Measurements from ENCODE around the gene GIT2. TPM values are rescaled to one million over a fixed set of nuclear protein-coding genes. Genes with fewer than 3 reads are reported as not detected.

Gene GIT2
- total RNA-seq, 1 donor from 2014 or later: 89.1 TPM

DNA sequence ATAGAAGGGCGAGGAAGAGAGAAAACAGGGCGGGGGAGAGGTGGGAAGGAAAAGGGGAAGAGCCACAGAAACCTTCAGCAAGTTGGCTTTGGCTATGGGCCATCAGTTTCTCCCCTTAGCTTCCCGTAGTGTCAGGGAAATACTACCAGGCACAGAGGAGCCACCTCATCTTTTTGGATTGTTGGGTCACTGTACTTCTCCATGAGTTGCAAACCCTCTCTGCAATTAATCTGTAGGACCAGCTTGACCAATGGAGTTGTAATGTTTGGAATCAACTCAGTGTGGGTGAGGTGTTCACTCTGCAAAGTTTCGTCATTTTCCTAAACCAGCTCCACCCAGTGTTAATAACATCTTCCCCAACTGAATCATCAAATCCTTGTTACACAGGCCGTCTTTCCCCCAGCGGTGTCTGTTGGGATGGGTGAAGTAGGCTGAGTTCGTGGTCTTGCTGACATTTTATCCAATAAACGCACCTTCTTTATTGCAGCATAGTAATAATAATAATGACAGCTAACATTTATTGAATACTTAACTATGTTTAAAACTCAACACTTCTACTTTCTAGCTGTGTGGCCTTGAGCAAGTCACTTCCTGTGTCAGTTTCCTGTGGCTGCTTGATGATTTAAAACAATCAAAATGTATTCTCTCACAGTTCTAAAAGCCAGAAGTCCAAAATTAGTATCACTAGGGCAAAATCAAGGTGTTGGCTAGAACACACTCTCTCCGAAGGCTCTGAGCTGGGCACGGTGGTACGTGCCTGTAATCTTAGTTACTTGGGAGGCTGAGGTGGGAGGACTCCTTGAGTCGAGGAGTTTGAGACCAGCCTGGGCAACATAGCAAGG is 107.8 kb downstream of the GIT2 start:
- Mint-ChIP-seq H3K27me3 (ENCODE audit: unreplicated experiment) (peaks cover 9% of the 10 kb centered on the region), H3K9me3 (ENCODE audit: unreplicated experiment) (no peaks in the 10 kb centered on the region), H3K4me1 (ENCODE audit: unreplicated experiment) (peaks cover 33% of the 10 kb centered on the region), H3K4me3 (ENCODE audit: unreplicated experiment) (no peak overlapping the region), H3K27ac (ENCODE audit: unreplicated experiment) (peak overlapping the region; percentile 48), H3K36me3 (ENCODE audit: low read depth, unreplicated experiment) (no peaks in the 10 kb centered on the region)
- TF ChIP-seq, protein P1, sequence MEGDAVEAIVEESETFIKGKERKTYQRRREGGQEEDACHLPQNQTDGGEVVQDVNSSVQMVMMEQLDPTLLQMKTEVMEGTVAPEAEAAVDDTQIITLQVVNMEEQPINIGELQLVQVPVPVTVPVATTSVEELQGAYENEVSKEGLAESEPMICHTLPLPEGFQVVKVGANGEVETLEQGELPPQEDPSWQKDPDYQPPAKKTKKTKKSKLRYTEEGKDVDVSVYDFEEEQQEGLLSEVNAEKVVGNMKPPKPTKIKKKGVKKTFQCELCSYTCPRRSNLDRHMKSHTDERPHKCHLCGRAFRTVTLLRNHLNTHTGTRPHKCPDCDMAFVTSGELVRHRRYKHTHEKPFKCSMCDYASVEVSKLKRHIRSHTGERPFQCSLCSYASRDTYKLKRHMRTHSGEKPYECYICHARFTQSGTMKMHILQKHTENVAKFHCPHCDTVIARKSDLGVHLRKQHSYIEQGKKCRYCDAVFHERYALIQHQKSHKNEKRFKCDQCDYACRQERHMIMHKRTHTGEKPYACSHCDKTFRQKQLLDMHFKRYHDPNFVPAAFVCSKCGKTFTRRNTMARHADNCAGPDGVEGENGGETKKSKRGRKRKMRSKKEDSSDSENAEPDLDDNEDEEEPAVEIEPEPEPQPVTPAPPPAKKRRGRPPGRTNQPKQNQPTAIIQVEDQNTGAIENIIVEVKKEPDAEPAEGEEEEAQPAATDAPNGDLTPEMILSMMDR (IDR thresholded peaks at IDR 0.05; ENCODE audit: unreplicated experiment): no peak
- no peak for DNase-seq (ENCODE audit: low spot score)

DNA sequence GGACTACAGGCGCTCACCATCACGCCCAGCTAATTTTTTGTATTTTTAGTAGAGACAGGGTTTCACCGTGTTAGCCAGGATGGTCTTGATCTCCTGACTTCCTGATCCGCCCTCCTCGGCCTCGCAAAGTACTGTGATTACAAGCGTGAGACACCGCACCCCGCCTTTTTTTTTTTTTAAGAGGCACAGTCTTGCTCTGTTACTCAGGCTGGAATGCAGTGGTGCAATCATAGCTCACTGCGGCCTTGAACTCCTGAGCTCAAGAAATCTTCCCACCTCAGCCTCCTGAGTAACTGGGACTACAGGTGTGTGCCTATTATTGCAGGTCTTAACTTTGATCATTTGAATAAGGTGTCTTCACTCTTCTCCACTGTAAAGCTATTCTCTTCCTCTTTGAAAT is 110.6 kb downstream of the GIT2 start:
- no peak for DNase-seq (ENCODE audit: low spot score)
- H3K4me3 Mint-ChIP-seq (ENCODE audit: unreplicated experiment): no peak overlapping the region
- H3K36me3 Mint-ChIP-seq (ENCODE audit: low read depth, unreplicated experiment): peaks cover 7% of the 10 kb centered on the region
- peaks cover 45% of the 10 kb centered on the region for H3K4me1 Mint-ChIP-seq (ENCODE audit: unreplicated experiment)
- TF ChIP-seq, protein P1 (IDR thresholded peaks at IDR 0.05; ENCODE audit: unreplicated experiment): no peak
- H3K27me3 Mint-ChIP-seq (ENCODE audit: unreplicated experiment): peaks cover 16% of the 10 kb centered on the region
- no peaks in the 10 kb centered on the region for H3K9me3 Mint-ChIP-seq (ENCODE audit: unreplicated experiment)
- no peak overlapping the region for H3K27ac Mint-ChIP-seq (ENCODE audit: unreplicated experiment)

DNA sequence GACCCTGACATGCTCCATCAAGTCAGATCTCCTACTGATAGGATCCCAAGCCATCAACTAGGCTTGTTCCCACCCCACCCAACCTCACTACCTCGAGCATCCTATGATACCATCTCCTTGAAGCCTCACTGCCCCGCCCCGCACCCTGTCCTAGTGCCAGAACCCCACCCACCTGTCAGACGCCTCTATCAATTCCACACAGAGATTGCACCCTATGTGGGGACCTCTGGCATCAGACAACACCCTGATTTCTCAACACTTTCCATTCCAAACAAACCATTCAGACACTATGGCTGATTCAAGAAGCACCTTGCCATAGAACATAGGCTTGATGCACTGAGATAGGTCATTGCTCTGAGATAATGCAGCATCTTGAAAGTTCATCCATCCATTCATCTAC is 112.7 kb downstream of the GIT2 start:
- no peaks in the 10 kb centered on the region for H3K9me3 Mint-ChIP-seq (ENCODE audit: unreplicated experiment)
- peaks cover 7% of the 10 kb centered on the region for H3K36me3 Mint-ChIP-seq (ENCODE audit: low read depth, unreplicated experiment)
- no peak for DNase-seq (ENCODE audit: low spot score)
- H3K4me1 Mint-ChIP-seq (ENCODE audit: unreplicated experiment): peaks cover 53% of the 10 kb centered on the region
- H3K27ac Mint-ChIP-seq (ENCODE audit: unreplicated experiment): peak overlapping the region; percentile 70
- peaks cover 18% of the 10 kb centered on the region for H3K27me3 Mint-ChIP-seq (ENCODE audit: unreplicated experiment)
- TF ChIP-seq, protein P1 (IDR thresholded peaks at IDR 0.05; ENCODE audit: unreplicated experiment): no peak
- H3K4me3 Mint-ChIP-seq (ENCODE audit: unreplicated experiment): no peak overlapping the region

DNA sequence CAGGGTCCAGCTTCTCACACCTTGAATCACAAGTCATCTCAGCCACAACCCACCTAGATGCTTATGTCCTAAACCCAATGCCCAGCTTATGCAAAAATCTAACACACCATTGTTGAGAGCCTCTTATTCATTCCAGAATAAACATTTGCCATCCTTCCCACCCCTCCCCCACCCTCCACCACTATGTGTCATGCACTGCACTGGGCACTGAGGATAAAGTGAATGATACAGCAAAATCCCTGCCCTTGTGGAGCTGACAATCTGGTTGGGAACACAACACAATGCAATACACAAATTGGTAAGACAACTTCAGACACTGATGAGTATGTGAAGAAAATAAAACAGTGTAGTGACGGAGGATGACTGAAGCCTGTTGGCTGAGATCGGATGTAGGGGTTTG is 114.4 kb downstream of the GIT2 start:
- H3K4me3 Mint-ChIP-seq (ENCODE audit: unreplicated experiment): peak overlapping the region; percentile 95
- H3K4me1 Mint-ChIP-seq (ENCODE audit: unreplicated experiment): peaks cover 57% of the 10 kb centered on the region
- peaks cover 12% of the 10 kb centered on the region for H3K36me3 Mint-ChIP-seq (ENCODE audit: low read depth, unreplicated experiment)
- DNase-seq (ENCODE audit: low spot score): no peak
- H3K27me3 Mint-ChIP-seq (ENCODE audit: unreplicated experiment): peaks cover 20% of the 10 kb centered on the region
- no peaks in the 10 kb centered on the region for H3K9me3 Mint-ChIP-seq (ENCODE audit: unreplicated experiment)
- H3K27ac Mint-ChIP-seq (ENCODE audit: unreplicated experiment): peak overlapping the region; percentile 45
- TF ChIP-seq, protein P1 (IDR thresholded peaks at IDR 0.05; ENCODE audit: unreplicated experiment): no peak

DNA sequence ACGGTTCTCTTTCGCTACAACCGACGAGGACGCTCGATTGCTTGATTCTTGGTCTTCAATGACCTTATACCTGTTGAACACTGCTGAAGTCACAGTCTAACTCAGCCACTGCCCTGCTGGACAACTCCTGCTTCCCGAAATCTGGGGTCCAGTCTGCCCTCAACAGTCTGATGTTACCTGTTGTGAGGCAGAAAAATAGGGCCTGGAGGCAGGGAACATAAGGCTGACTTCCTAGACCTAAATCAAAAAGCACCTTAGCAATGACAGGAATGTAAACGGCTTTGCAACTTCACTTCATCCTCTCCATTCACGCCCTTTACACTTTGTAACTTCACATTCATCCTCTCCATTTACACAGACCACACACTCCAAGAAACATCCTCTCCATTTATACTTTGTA is 115.2 kb downstream of the GIT2 start:
- DNase-seq (ENCODE audit: low spot score): no peak
- Mint-ChIP-seq H3K27me3 (ENCODE audit: unreplicated experiment) (peaks cover 19% of the 10 kb centered on the region), H3K27ac (ENCODE audit: unreplicated experiment) (peak overlapping the region; percentile 65), H3K36me3 (ENCODE audit: low read depth, unreplicated experiment) (peaks cover 12% of the 10 kb centered on the region), H3K4me1 (ENCODE audit: unreplicated experiment) (peaks cover 57% of the 10 kb centered on the region), H3K9me3 (ENCODE audit: unreplicated experiment) (no peaks in the 10 kb centered on the region), H3K4me3 (ENCODE audit: unreplicated experiment) (peak overlapping the region; percentile 95)
- TF ChIP-seq, protein P1 (IDR thresholded peaks at IDR 0.05; ENCODE audit: unreplicated experiment): no peak
